ENCODE data around the gene CCDC169. TPM values are rescaled to one million over a fixed set of nuclear protein-coding genes. Genes with fewer than 3 reads are reported as not detected.
"Not testable (repeated sequence)": the region's sequence is repeated elsewhere in the genome, so short reads cannot be mapped to it uniquely, and the experiment has no call there.

CCDC169 gene
- total RNA-seq, 1 donor from 2014 or later = 2.1 TPM

GRCh38 chr13:36323408-36323807, 25.8 kb upstream of the CCDC169 start:
- Histone ChIP-seq H3K4me1 (ENCODE audit: control insufficient read depth in 3 of 3, insufficient read depth in 3 of 3, low read length in 3 of 3) (no peaks in the 10 kb centered on the region), H3K36me3 (ENCODE audit: control insufficient read depth in 3 of 3, insufficient read depth in 3 of 3, low read length in 3 of 3) (peaks cover 12 to 51% (median 35%) of the 10 kb centered on the region in 3 donors)

GRCh38 chr13:36319793-36320192, 22.2 kb upstream of the CCDC169 start:
- H3K27ac ChIP-seq (ENCODE audit: low read depth, low read length); H3K9me3 ChIP-seq (ENCODE audit: control insufficient read depth in 3 of 3, low read length in 3 of 3); H3K4me1 ChIP-seq (ENCODE audit: control insufficient read depth in 3 of 3, insufficient read depth in 3 of 3, low read length in 3 of 3); H3K4me3 ChIP-seq (ENCODE audit: low read length in 3 of 3); H3K9ac ChIP-seq (ENCODE audit: low read depth in 1 of 3, low read length in 3 of 3); H3K27me3 ChIP-seq (ENCODE audit: control insufficient read depth in 3 of 3, insufficient read depth in 3 of 3, low read length in 3 of 3): not testable (repeated sequence)
- H3K36me3 ChIP-seq (ENCODE audit: control insufficient read depth in 3 of 3, insufficient read depth in 3 of 3, low read length in 3 of 3) = peaks cover 6 to 28% (median 13%) of the 10 kb centered on the region in 3 donors

More at GRCh38 chr13:36323408-36323807, 25.8 kb upstream of the CCDC169 start:
- Histone ChIP-seq H3K4me3 (ENCODE audit: low read length in 3 of 3) (no peak overlapping the region), H3K9me3 (ENCODE audit: control insufficient read depth in 3 of 3, low read length in 3 of 3) (no peaks in the 10 kb centered on the region), H3K9ac (ENCODE audit: low read depth in 1 of 3, low read length in 3 of 3) (no peak overlapping the region), H3K27me3 (ENCODE audit: control insufficient read depth in 3 of 3, insufficient read depth in 3 of 3, low read length in 3 of 3) (no peaks in the 10 kb centered on the region), H3K27ac (ENCODE audit: low read depth, low read length) (no peak overlapping the region)

- Histone ChIP-seq H3K27me3 (ENCODE audit: control insufficient read depth in 3 of 3, insufficient read depth in 3 of 3, low read length in 3 of 3) (no peaks in the 10 kb centered on the region), H3K9ac (ENCODE audit: low read depth in 1 of 3, low read length in 3 of 3) (no peak overlapping the region), H3K36me3 (ENCODE audit: control insufficient read depth in 3 of 3, insufficient read depth in 3 of 3, low read length in 3 of 3) (peaks cover 6 to 40% (median 33%) of the 10 kb centered on the region in 3 donors), H3K4me3 (ENCODE audit: low read length in 3 of 3) (no peak overlapping the region), H3K9me3 (ENCODE audit: control insufficient read depth in 3 of 3, low read length in 3 of 3) (no peaks in the 10 kb centered on the region), H3K27ac (ENCODE audit: low read depth, low read length) (no peak overlapping the region), H3K4me1 (ENCODE audit: control insufficient read depth in 3 of 3, insufficient read depth in 3 of 3, low read length in 3 of 3) (no peaks in the 10 kb centered on the region)
These were observed 15.7 kb upstream of the CCDC169 start for GRCh38 chr13:36313047-36313969.

- Histone ChIP-seq H3K9ac (ENCODE audit: low read depth in 1 of 3, low read length in 3 of 3) (no peak overlapping the region), H3K27ac (ENCODE audit: low read depth, low read length) (no peak overlapping the region), H3K4me3 (ENCODE audit: low read length in 3 of 3) (no peak overlapping the region), H3K27me3 (ENCODE audit: control insufficient read depth in 3 of 3, insufficient read depth in 3 of 3, low read length in 3 of 3) (no peaks in the 10 kb centered on the region), H3K36me3 (ENCODE audit: control insufficient read depth in 3 of 3, insufficient read depth in 3 of 3, low read length in 3 of 3) (peaks cover 6 to 40% (median 33%) of the 10 kb centered on the region in 3 donors), H3K4me1 (ENCODE audit: control insufficient read depth in 3 of 3, insufficient read depth in 3 of 3, low read length in 3 of 3) (no peaks in the 10 kb centered on the region), H3K9me3 (ENCODE audit: control insufficient read depth in 3 of 3, low read length in 3 of 3) (no peaks in the 10 kb centered on the region)
These were observed 12.9 kb upstream of the CCDC169 start for GRCh38 chr13:36310417-36311108.

GRCh38 chr13:36302289-36302688, 4.7 kb upstream of the CCDC169 start:
- Histone ChIP-seq H3K36me3 (ENCODE audit: control insufficient read depth in 3 of 3, insufficient read depth in 3 of 3, low read length in 3 of 3) (peaks cover 0 to 6% (median 4%) of the 10 kb centered on the region in 3 donors), H3K4me1 (ENCODE audit: control insufficient read depth in 3 of 3, insufficient read depth in 3 of 3, low read length in 3 of 3) (peaks cover 2 to 12% (median 4%) of the 10 kb centered on the region in 3 donors), H3K9me3 (ENCODE audit: control insufficient read depth in 3 of 3, low read length in 3 of 3) (no peaks in the 10 kb centered on the region), H3K9ac (ENCODE audit: low read depth in 1 of 3, low read length in 3 of 3) (no peak overlapping the region), H3K27ac (ENCODE audit: low read depth, low read length) (no peak overlapping the region), H3K4me3 (ENCODE audit: low read length in 3 of 3) (no peak overlapping the region), H3K27me3 (ENCODE audit: control insufficient read depth in 3 of 3, insufficient read depth in 3 of 3, low read length in 3 of 3) (no peaks in the 10 kb centered on the region)

GRCh38 chr13:36299469-36299868, 1.9 kb upstream of the CCDC169 start:
- H3K36me3 ChIP-seq (ENCODE audit: control insufficient read depth in 3 of 3, insufficient read depth in 3 of 3, low read length in 3 of 3); H3K27ac ChIP-seq (ENCODE audit: low read depth, low read length); H3K9ac ChIP-seq (ENCODE audit: low read depth in 1 of 3, low read length in 3 of 3); H3K27me3 ChIP-seq (ENCODE audit: control insufficient read depth in 3 of 3, insufficient read depth in 3 of 3, low read length in 3 of 3); H3K9me3 ChIP-seq (ENCODE audit: control insufficient read depth in 3 of 3, low read length in 3 of 3); H3K4me3 ChIP-seq (ENCODE audit: low read length in 3 of 3): not testable (repeated sequence)
- H3K4me1 ChIP-seq (ENCODE audit: control insufficient read depth in 3 of 3, insufficient read depth in 3 of 3, low read length in 3 of 3) = peaks cover 2 to 13% (median 4%) of the 10 kb centered on the region in 3 donors

GRCh38 chr13:36298535-36299068, 988 bp upstream of the CCDC169 start:
- H3K4me1 ChIP-seq (ENCODE audit: control insufficient read depth in 3 of 3, insufficient read depth in 3 of 3, low read length in 3 of 3) = peaks cover 2 to 13% (median 4%) of the 10 kb centered on the region in 3 donors
- no peak overlapping the region for H3K27ac ChIP-seq (ENCODE audit: low read depth, low read length)
- H3K36me3 ChIP-seq (ENCODE audit: control insufficient read depth in 3 of 3, insufficient read depth in 3 of 3, low read length in 3 of 3) = no peaks in the 10 kb centered on the region
- peak overlapping the region in 1 of 3 donors; percentile 82 for H3K9ac ChIP-seq (ENCODE audit: low read depth in 1 of 3, low read length in 3 of 3)
- peak overlapping the region; percentile 23 to 88 (median 83) for H3K4me3 ChIP-seq (ENCODE audit: low read length in 3 of 3)
- no peaks in the 10 kb centered on the region for H3K9me3 ChIP-seq (ENCODE audit: control insufficient read depth in 3 of 3, low read length in 3 of 3)
- H3K27me3 ChIP-seq (ENCODE audit: control insufficient read depth in 3 of 3, insufficient read depth in 3 of 3, low read length in 3 of 3) = no peaks in the 10 kb centered on the region

GRCh38 chr13:36294096-36294495, 3.5 kb downstream of the CCDC169 start:
- Histone ChIP-seq H3K4me1 (ENCODE audit: control insufficient read depth in 3 of 3, insufficient read depth in 3 of 3, low read length in 3 of 3) (peaks cover 2 to 13% (median 4%) of the 10 kb centered on the region in 3 donors), H3K27me3 (ENCODE audit: control insufficient read depth in 3 of 3, insufficient read depth in 3 of 3, low read length in 3 of 3) (no peaks in the 10 kb centered on the region), H3K4me3 (ENCODE audit: low read length in 3 of 3) (no peak overlapping the region), H3K27ac (ENCODE audit: low read depth, low read length) (no peak overlapping the region), H3K36me3 (ENCODE audit: control insufficient read depth in 3 of 3, insufficient read depth in 3 of 3, low read length in 3 of 3) (no peaks in the 10 kb centered on the region), H3K9me3 (ENCODE audit: control insufficient read depth in 3 of 3, low read length in 3 of 3) (peaks cover 0 to 3% (median 0%) of the 10 kb centered on the region in 3 donors), H3K9ac (ENCODE audit: low read depth in 1 of 3, low read length in 3 of 3) (no peak overlapping the region)

GRCh38 chr13:36293497-36293896, 4.1 kb downstream of the CCDC169 start:
- Histone ChIP-seq H3K9ac (ENCODE audit: low read depth in 1 of 3, low read length in 3 of 3) (no peak overlapping the region), H3K9me3 (ENCODE audit: control insufficient read depth in 3 of 3, low read length in 3 of 3) (peaks cover 0 to 5% (median 0%) of the 10 kb centered on the region in 3 donors), H3K27ac (ENCODE audit: low read depth, low read length) (no peak overlapping the region), H3K4me1 (ENCODE audit: control insufficient read depth in 3 of 3, insufficient read depth in 3 of 3, low read length in 3 of 3) (peaks cover under 1 to 13% (median 3%) of the 10 kb centered on the region in 3 donors), H3K27me3 (ENCODE audit: control insufficient read depth in 3 of 3, insufficient read depth in 3 of 3, low read length in 3 of 3) (no peaks in the 10 kb centered on the region), H3K36me3 (ENCODE audit: control insufficient read depth in 3 of 3, insufficient read depth in 3 of 3, low read length in 3 of 3) (no peaks in the 10 kb centered on the region), H3K4me3 (ENCODE audit: low read length in 3 of 3) (no peak overlapping the region)
